ENCODE data around the gene CDK2AP2. TPM values are rescaled to one million over a fixed set of nuclear protein-coding genes. Genes with fewer than 3 reads are reported as not detected.

The CDK2AP2 gene
- total RNA-seq, 1 donor from 2014 or later = 104 TPM

- Histone ChIP-seq H3K4me3 (ENCODE audit: low read depth, low read length) (no peak overlapping the region), H3K36me3 (ENCODE audit: control insufficient read depth, insufficient read depth, low read length) (no peaks in the 10 kb centered on the region), H3K27me3 (ENCODE audit: control insufficient read depth, insufficient read depth, low read length) (no peaks in the 10 kb centered on the region)
- no peak for DNase-seq (ENCODE audit: low read depth)
- no peak for TF ChIP-seq CTCF (IDR thresholded peaks at IDR 0.05; ENCODE audit: insufficient read depth, low read length, poor library complexity, severe bottlenecking)
Observed at GRCh38 chr11:67522338-67522737, 14.4 kb upstream of the CDK2AP2 start.

- no peak overlapping the region for H3K4me3 ChIP-seq (ENCODE audit: low read depth, low read length)
- DNase-seq (ENCODE audit: low read depth) = no peak
- no peaks in the 10 kb centered on the region for H3K27me3 ChIP-seq (ENCODE audit: control insufficient read depth, insufficient read depth, low read length)
- H3K36me3 ChIP-seq (ENCODE audit: control insufficient read depth, insufficient read depth, low read length) = no peaks in the 10 kb centered on the region
- TF ChIP-seq CTCF (IDR thresholded peaks at IDR 0.05; ENCODE audit: insufficient read depth, low read length, poor library complexity, severe bottlenecking) = no peak
Observed at GRCh38 chr11:67521924-67522323, 14.0 kb upstream of the CDK2AP2 start.

GRCh38 chr11:67520856-67521824 is 13.2 kb upstream of the CDK2AP2 start:
- no peak for DNase-seq (ENCODE audit: low read depth)
- H3K4me3 ChIP-seq (ENCODE audit: low read depth, low read length) = no peak overlapping the region
- no peaks in the 10 kb centered on the region for H3K27me3 ChIP-seq (ENCODE audit: control insufficient read depth, insufficient read depth, low read length)
- H3K36me3 ChIP-seq (ENCODE audit: control insufficient read depth, insufficient read depth, low read length) = no peaks in the 10 kb centered on the region
- TF ChIP-seq CTCF (IDR thresholded peaks at IDR 0.05; ENCODE audit: insufficient read depth, low read length, poor library complexity, severe bottlenecking) = no peak

GRCh38 chr11:67519726-67520125 is 11.8 kb upstream of the CDK2AP2 start:
- TF ChIP-seq CTCF (IDR thresholded peaks at IDR 0.05; ENCODE audit: insufficient read depth, low read length, poor library complexity, severe bottlenecking) = no peak
- no peak overlapping the region for H3K4me3 ChIP-seq (ENCODE audit: low read depth, low read length)
- no peak for DNase-seq (ENCODE audit: low read depth)
- H3K27me3 ChIP-seq (ENCODE audit: control insufficient read depth, insufficient read depth, low read length) = no peaks in the 10 kb centered on the region
- no peaks in the 10 kb centered on the region for H3K36me3 ChIP-seq (ENCODE audit: control insufficient read depth, insufficient read depth, low read length)

- Histone ChIP-seq H3K4me3 (ENCODE audit: low read depth, low read length) (no peak overlapping the region), H3K36me3 (ENCODE audit: control insufficient read depth, insufficient read depth, low read length) (no peaks in the 10 kb centered on the region), H3K27me3 (ENCODE audit: control insufficient read depth, insufficient read depth, low read length) (no peaks in the 10 kb centered on the region)
- TF ChIP-seq CTCF (IDR thresholded peaks at IDR 0.05; ENCODE audit: insufficient read depth, low read length, poor library complexity, severe bottlenecking) = no peak
- DNase-seq (ENCODE audit: low read depth) = no peak
Observed at GRCh38 chr11:67517784-67518552, 10.0 kb upstream of the CDK2AP2 start.

All from kidney epithelial cell (primary cell).